BLaER1 treated with 17β-estradiol and CSF1 and Interleukin-3, amounts not matched to agents 10 nM and 100 nM (cell line): ENCODE data around the gene BFAR.
"Not testable (repeated sequence)": the region's sequence is repeated elsewhere in the genome, so short reads cannot be mapped to it uniquely, and the experiment has no call there.

Experiments used
- H3K27ac ChIP-seq, 11 experiments: shearing (Covaris generic); formaldehyde crosslinking; 2 replicates each; pipeline ENCODE4 v1.8.1; 2022
- H3K27me3 ChIP-seq, 11 experiments: shearing (Covaris generic); formaldehyde crosslinking; 2 replicates each; pipeline ENCODE4 v1.8.1; 2022
- H3K36me3 ChIP-seq, 11 experiments: shearing (Covaris generic); formaldehyde crosslinking; 2 replicates each; pipeline ENCODE4 v1.8.1; 2022
- H3K4me1 ChIP-seq, 10 experiments: shearing (Covaris generic); formaldehyde crosslinking; 2 replicates each; pipeline ENCODE4 v1.8.1; 2022
- H3K4me2 ChIP-seq, 11 experiments: shearing (Covaris generic); formaldehyde crosslinking; 2 replicates each; pipeline ENCODE4 v1.8.1; 2022
- H3K4me3 ChIP-seq, 10 experiments: shearing (Covaris generic); formaldehyde crosslinking; 2 replicates each; pipeline ENCODE4 v1.8.1; 2022
- H3K9ac ChIP-seq, 11 experiments: shearing (Covaris generic); formaldehyde crosslinking; 2 replicates each; pipeline ENCODE4 v1.8.1; 2022
- H3K9me3 ChIP-seq, 11 experiments: shearing (Covaris generic); formaldehyde crosslinking; replicated peaks in 1 of 11; 2 replicates each; pipeline ENCODE4 v1.8.1; 2022
- H4K20me1 ChIP-seq, 11 experiments: shearing (Covaris generic); formaldehyde crosslinking; 2 replicates each; pipeline ENCODE4 v1.8.1; 2022
- Cebpa-rat ChIP-seq, 11 experiments: shearing (Covaris generic); IDR thresholded peaks; 2 replicates each; pipeline ENCODE4 v1.8.1; 2022

BFAR gene

DNA sequence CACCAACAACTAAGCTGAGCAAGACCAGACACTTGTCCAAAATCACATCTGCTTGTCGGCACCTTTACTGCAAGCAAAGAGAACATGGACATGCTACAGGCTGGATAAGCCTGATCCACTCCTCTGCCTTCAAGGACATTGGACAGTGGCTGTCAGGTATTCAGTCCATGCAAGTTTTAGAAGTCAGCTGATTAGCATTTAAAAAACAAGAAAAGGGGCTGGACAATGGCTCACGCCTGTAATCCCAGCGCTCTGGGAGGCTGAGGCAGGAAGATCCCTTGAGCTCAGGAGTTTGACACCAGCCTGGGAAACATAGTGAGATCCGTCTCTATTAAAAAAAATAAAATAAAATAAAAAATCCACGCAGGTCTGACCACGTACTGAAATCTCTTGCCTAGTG lies 23.0 kb upstream of the BFAR start:
- H3K27me3 ChIP-seq = no peaks in the 10 kb centered on the region
- H3K4me2 ChIP-seq = no peak overlapping the region
- H3K36me3 ChIP-seq = peaks cover 93 to 100% (median 95%) of the 10 kb centered on the region in 11 experiments
- H3K9me3 ChIP-seq = no peaks in the 10 kb centered on the region
- TF ChIP-seq Cebpa-rat (IDR thresholded peaks at IDR 0.05) = no peak
- H3K27ac ChIP-seq = no peak overlapping the region
- H4K20me1 ChIP-seq = no peaks in the 10 kb centered on the region; a peak in 1 of 22 replicates
- no peak overlapping the region for H3K4me3 ChIP-seq
- no peak overlapping the region for H3K9ac ChIP-seq
- peaks cover 13 to 41% (median 31%) of the 10 kb centered on the region in 10 experiments for H3K4me1 ChIP-seq

DNA sequence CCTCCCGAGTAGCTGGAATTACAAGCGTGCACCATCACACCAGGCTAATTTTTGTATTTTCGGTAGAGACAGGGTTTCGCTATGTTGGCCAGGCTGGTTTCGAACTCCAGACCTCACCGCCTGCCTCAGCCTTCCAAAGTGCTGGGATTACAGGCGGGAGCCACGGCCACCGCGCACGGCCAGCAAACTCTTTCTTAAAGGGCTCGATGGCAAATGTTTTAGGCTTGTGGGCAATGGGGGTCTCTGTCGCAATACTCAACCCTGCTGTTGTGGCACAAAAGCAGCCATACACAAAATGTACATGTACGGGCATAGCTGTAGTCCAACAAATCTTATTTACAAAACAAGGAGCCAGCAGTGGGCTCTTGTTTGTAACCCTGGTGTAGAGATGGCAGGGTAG lies 21.1 kb upstream of the BFAR start:
- no peaks in the 10 kb centered on the region for H3K27me3 ChIP-seq
- H3K4me2 ChIP-seq = no peak overlapping the region
- H4K20me1 ChIP-seq = no peaks in the 10 kb centered on the region; a peak in 1 of 22 replicates
- H3K9ac ChIP-seq = no peak overlapping the region
- TF ChIP-seq Cebpa-rat (IDR thresholded peaks at IDR 0.05) = peak in 1 of 11 experiments; percentile 58; a peak in 1 of 22 replicates
- no peak overlapping the region for H3K4me3 ChIP-seq
- H3K27ac ChIP-seq = no peak overlapping the region
- peaks cover 93 to 100% (median 98%) of the 10 kb centered on the region in 11 experiments for H3K36me3 ChIP-seq
- H3K9me3 ChIP-seq = no peaks in the 10 kb centered on the region
- peaks cover 13 to 28% (median 21%) of the 10 kb centered on the region in 10 experiments for H3K4me1 ChIP-seq

DNA sequence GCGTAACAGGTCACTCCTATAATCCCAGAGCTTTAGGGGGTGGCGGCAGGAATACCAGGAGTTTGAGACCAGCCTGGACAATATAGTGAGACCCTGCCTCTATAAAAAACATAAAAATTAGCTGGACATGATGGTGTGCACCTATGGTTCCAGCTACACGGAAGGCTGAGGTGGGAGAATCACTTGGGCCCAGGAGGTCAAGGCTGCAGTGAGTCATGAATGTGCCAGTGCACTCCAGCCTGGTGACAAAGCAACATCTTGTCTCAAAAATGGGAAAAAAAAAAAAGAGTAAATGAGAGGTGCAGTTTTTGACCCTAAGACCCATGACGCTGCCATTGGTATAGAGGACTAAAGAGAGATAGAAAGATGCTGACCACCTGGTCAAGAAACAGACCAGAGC lies 18.8 kb upstream of the BFAR start:
- peaks cover 93 to 100% (median 99%) of the 10 kb centered on the region in 11 experiments for H3K36me3 ChIP-seq
- no peak for TF ChIP-seq Cebpa-rat (IDR thresholded peaks at IDR 0.05)
- no peaks in the 10 kb centered on the region for H3K9me3 ChIP-seq
- H3K27me3 ChIP-seq = no peaks in the 10 kb centered on the region
- no peak overlapping the region for H3K27ac ChIP-seq
- no peak overlapping the region for H3K9ac ChIP-seq
- no peak overlapping the region for H3K4me2 ChIP-seq
- no peaks in the 10 kb centered on the region; a peak in 1 of 22 replicates for H4K20me1 ChIP-seq
- H3K4me3 ChIP-seq = no peak overlapping the region
- H3K4me1 ChIP-seq = peaks cover 0 to 5% (median under 1%) of the 10 kb centered on the region in 10 experiments; a peak in 3 of 20 replicates

GRCh38 chr16:14616280-14616679 lies 16.5 kb upstream of the BFAR start:
- no peak overlapping the region for H3K9ac ChIP-seq
- no peaks in the 10 kb centered on the region for H3K27me3 ChIP-seq
- H3K4me1 ChIP-seq = no peaks in the 10 kb centered on the region
- no peak overlapping the region for H3K4me2 ChIP-seq
- no peaks in the 10 kb centered on the region for H3K9me3 ChIP-seq
- H3K27ac ChIP-seq = no peak overlapping the region
- H3K36me3 ChIP-seq = peaks cover 87 to 100% (median 96%) of the 10 kb centered on the region in 11 experiments
- H4K20me1 ChIP-seq = peaks cover 0 to 5% (median 0%) of the 10 kb centered on the region in 11 experiments; a peak in 2 of 22 replicates
- no peak overlapping the region for H3K4me3 ChIP-seq
- TF ChIP-seq Cebpa-rat (IDR thresholded peaks at IDR 0.05) = no peak

DNA sequence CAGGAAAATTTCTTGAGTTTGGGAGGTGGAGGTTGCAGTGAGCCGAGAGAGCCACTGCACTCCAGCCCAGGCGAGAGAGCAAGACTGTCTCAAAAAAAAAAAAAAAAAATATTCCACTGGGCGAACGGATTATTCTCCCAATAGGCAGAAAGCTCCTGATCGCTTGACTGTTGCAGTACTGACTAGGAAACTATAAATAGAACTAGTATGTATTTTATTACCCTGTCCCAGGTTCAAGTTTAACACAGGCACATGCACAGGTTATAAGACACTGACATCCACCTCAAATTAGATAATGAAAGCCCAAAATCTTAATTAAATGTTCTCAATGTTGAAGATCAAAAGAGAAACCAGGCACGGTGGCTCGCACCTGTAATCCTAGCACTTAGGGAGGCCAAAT lies 14.2 kb upstream of the BFAR start:
- no peak for TF ChIP-seq Cebpa-rat (IDR thresholded peaks at IDR 0.05)
- Histone ChIP-seq H3K4me3 (no peak overlapping the region), H3K9ac (no peak overlapping the region), H3K27ac (no peak overlapping the region), H3K9me3 (no peaks in the 10 kb centered on the region), H3K4me2 (no peak overlapping the region), H4K20me1 (peaks cover 0 to 7% (median 0%) of the 10 kb centered on the region in 11 experiments; a peak in 1 of 22 replicates), H3K36me3 (peaks cover 87 to 100% (median 97%) of the 10 kb centered on the region in 11 experiments), H3K4me1 (peaks cover 0 to 4% (median 0%) of the 10 kb centered on the region in 10 experiments; a peak in 4 of 20 replicates), H3K27me3 (no peaks in the 10 kb centered on the region)

DNA sequence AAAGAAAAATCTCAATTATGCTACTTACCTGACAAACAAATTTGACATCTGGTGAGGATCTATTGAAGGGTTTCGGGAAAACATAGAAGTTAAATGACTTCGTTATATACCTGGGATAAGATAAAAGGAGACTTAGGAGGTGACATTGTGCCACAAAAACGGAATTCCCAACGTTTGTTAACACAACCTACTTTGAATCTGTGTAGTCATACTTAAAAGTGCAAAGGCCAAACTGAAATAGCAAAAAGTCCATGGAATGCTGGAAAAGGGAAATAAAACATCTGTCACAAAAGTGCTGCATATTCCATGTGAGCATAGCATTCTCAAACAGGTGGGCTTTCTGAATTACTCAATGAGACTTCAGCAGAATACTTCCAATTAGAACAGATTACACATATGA lies 5.7 kb upstream of the BFAR start:
- H3K4me1 ChIP-seq = peaks cover 29 to 52% (median 35%) of the 10 kb centered on the region in 10 experiments
- H3K9me3 ChIP-seq = no peaks in the 10 kb centered on the region
- no peak overlapping the region for H3K4me2 ChIP-seq
- H3K27me3 ChIP-seq = no peaks in the 10 kb centered on the region
- H3K36me3 ChIP-seq = peaks cover 56 to 64% (median 60%) of the 10 kb centered on the region in 11 experiments
- H4K20me1 ChIP-seq = no peaks in the 10 kb centered on the region
- H3K27ac ChIP-seq = no peak overlapping the region
- no peak overlapping the region for H3K4me3 ChIP-seq
- no peak overlapping the region for H3K9ac ChIP-seq
- TF ChIP-seq Cebpa-rat (IDR thresholded peaks at IDR 0.05) = no peak

GRCh38 chr16:14628806-14629611 lies 3.7 kb upstream of the BFAR start:
- no peak for TF ChIP-seq Cebpa-rat (IDR thresholded peaks at IDR 0.05)
- peak overlapping the region; percentile 83 to 94 (median 91) for H3K4me3 ChIP-seq
- H3K9ac ChIP-seq = peak overlapping the region; percentile 91 to 98 (median 96)
- H3K27me3 ChIP-seq = no peaks in the 10 kb centered on the region
- peaks cover 38 to 44% (median 41%) of the 10 kb centered on the region in 11 experiments for H3K36me3 ChIP-seq
- peak overlapping the region; percentile 88 to 99 (median 92) for H3K4me2 ChIP-seq
- H4K20me1 ChIP-seq = peaks cover 0 to 6% (median 2%) of the 10 kb centered on the region in 11 experiments; a peak in 11 of 22 replicates
- peak overlapping the region; percentile 92 to 99 (median 98) for H3K27ac ChIP-seq
- no peaks in the 10 kb centered on the region for H3K9me3 ChIP-seq
- H3K4me1 ChIP-seq = peaks cover 32 to 46% (median 38%) of the 10 kb centered on the region in 10 experiments

GRCh38 chr16:14629612-14629918 lies 3.2 kb upstream of the BFAR start:
- peak overlapping the region; percentile 83 to 94 (median 91) for H3K4me3 ChIP-seq
- H3K27me3 ChIP-seq = no peaks in the 10 kb centered on the region
- peaks cover 34 to 41% (median 38%) of the 10 kb centered on the region in 11 experiments for H3K36me3 ChIP-seq
- H3K9me3 ChIP-seq = no peaks in the 10 kb centered on the region
- peak overlapping the region; percentile 88 to 99 (median 92) for H3K4me2 ChIP-seq
- peaks cover 5 to 11% (median 7%) of the 10 kb centered on the region in 11 experiments for H4K20me1 ChIP-seq
- peak overlapping the region; percentile 92 to 99 (median 98) for H3K27ac ChIP-seq
- TF ChIP-seq Cebpa-rat (IDR thresholded peaks at IDR 0.05) = no peak
- H3K4me1 ChIP-seq = peaks cover 37 to 48% (median 43%) of the 10 kb centered on the region in 10 experiments
- H3K9ac ChIP-seq = peak overlapping the region; percentile 91 to 98 (median 96)

- Histone ChIP-seq H3K27me3 (no peaks in the 10 kb centered on the region), H3K9ac (peak within 1 kb of the TSS; percentile 91 to 98 (median 96)), H3K4me2 (peak within 1 kb of the TSS; percentile 88 to 99 (median 96)), H3K27ac (peak within 1 kb of the TSS; percentile 92 to 99 (median 98)), H3K4me1 (peaks cover 41 to 53% (median 48%) of the 10 kb centered on the region in 10 experiments), H4K20me1 (peaks cover 10 to 16% (median 12%) of the 10 kb centered on the region in 11 experiments), H3K9me3 (no peaks in the 10 kb centered on the region), H3K36me3 (peaks cover 30 to 41% (median 34%) of the 10 kb centered on the region in 11 experiments), H3K4me3 (peak within 1 kb of the TSS; percentile 83 to 94 (median 91))
- TF ChIP-seq Cebpa-rat (IDR thresholded peaks at IDR 0.05) = 0 out of 22 replicates have a peak, but pooled peaks of 1 of the 11 experiments have one; percentile 42
Measured at GRCh38 chr16:14629919-14630619, 2.7 kb upstream of the BFAR start, which contains the start of gene PARN. PARN (minus strand) TSS chr16:14630260; CDS start chr16:14630125, 135 bp downstream.

GRCh38 chr16:14630620-14631330 lies 2.0 kb upstream of the BFAR start:
- Histone ChIP-seq H3K4me1 (peaks cover 41 to 60% (median 51%) of the 10 kb centered on the region in 10 experiments), H3K4me3 (peak overlapping the region in 6 of 10 experiments; percentile 4 to 93 (median 91); a peak in 4 of 20 replicates), H3K36me3 (peaks cover 26 to 41% (median 34%) of the 10 kb centered on the region in 11 experiments), H3K27ac (peak overlapping the region; percentile 58 to 99 (median 98); a peak in 21 of 22 replicates), H3K9ac (peak overlapping the region in 10 of 11 experiments; percentile 17 to 98 (median 96); a peak in 20 of 22 replicates), H3K4me2 (peak overlapping the region; percentile 55 to 98 (median 89)), H4K20me1 (peaks cover 17 to 23% (median 19%) of the 10 kb centered on the region in 11 experiments)
- H3K27me3 ChIP-seq, H3K9me3 ChIP-seq: not testable (repeated sequence)
